Measurements from ENCODE around the gene PTGS1.
"Not testable (repeated sequence)": the region's sequence is repeated elsewhere in the genome, so short reads cannot be mapped to it uniquely, and the experiment has no call there.

Gene PTGS1

DNA sequence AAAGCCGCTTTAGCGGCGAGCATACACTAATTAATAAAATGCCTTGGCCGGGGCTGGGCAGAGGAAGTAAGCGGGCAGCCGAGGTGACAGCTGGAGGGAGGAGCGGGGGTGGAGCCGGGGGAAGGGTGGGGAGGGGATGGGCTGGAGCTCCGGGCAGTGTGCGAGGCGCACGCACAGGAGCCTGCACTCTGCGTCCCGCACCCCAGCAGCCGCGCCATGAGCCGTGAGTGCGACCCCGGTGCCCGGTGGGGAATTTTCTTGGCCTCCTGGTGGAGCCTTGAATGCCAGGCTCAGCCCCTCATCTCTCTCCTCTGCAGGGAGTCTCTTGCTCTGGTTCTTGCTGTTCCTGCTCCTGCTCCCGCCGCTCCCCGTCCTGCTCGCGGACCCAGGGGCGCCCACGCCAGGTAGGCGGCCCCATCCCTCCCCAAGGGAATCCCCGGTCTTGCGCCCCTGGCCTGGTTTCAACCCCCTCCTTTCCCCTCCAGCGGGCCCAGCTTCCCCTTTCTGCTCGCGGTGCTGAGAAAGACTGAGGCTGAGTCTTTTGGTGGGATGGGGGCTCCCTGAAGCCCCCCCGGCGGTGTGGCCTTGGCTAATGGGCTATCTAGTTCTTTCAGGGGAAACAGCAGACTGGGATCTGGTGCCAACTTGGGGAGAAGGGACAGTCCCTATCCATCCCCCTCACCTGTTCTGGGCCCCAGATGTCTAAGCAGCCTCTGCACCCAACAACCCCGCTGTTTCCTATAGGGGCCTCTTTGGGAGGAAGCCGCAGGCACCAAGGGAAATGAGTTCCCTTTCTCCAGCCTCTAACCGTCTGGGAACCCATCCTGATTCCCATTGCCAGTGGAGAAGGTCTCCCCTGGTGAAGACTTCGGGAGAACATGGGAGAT lies at the start of gene PTGS1:
Gene PTGS1, plus strand, starts transcription at position 156 of the 887 bp plus-strand sequence. Its CDS starts 61 bp downstream, at position 217.
- DNase-seq = peak; percentile 28

DNA sequence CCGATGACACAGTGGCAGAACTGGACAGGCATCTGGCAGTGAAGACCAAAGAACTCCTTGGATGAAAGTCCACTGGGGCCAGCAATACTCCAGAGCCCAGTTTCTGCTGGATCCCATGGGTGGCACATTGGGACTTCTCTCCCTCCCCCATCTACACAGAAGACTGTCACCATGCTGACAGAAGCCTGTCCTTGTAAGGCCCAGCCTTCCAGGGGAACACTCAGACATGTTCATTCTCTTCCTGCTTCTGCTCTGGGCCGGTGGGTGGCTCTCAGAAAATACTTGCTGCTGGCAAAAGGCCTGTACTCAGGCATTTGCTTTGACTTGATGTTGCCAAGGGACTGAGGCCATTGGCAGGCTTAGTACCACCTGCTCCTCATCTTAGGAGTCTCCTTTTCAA lies 48.3 kb upstream of the PTGS1 start:
- DNase-seq = no peak

DNA sequence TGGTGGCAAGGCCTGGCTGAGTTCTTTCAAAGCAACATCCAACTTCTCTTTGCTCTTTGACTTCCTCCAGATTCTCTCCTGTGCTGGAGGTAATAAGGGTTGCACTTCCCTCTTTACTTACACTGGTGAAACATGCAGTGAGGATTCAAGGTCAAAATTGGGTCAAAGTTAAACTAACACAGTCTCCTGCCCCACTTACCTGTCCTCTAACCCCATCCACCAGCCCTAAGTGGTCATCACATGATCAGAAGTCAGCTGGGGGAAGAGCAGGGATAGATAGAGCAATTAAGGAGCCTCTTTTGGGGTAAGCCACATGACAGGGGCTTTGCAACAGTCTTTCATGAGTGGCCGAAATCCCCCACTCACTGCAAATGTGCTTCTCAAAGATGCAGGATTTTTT lies 46.2 kb upstream of the PTGS1 start:
- not testable (repeated sequence) for DNase-seq

DNA sequence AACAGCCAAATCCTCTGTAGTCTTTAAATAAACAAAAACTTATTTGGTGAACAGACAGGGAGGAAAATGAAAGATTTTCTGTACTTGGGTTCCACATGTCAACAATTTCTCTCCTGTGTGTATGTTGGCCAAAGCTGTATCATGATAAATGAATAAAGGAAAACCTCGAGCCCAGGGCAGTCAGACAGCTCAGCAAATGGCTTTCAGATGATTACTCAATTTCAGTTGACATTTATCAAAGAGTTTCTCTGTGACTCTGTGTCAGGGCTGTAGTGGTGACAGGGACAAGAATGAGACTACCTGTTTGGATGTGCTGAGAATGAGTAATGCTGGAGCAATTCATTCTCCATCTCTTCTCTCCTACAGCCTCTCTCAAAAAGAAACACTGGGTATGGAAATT lies 45.7 kb upstream of the PTGS1 start:
- DNase-seq = no peak

DNA sequence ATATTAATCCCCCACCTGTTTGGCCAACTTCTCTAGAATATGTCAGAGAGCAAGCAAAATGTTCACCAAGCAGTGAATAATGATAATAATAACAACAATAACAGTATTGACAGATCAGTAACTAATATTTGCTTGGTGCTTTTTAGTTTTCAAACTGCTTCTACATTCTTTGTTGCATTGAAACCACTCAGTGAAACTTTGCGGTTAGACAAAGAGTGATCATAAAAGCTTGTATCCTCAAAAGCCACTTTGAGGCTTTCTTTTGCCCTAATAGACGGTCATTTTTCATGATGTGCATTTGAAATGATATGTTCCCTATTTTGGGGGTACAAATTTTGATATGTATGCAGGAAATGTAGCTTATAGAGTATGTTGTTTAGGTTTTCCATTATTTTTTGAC lies 43.6 kb upstream of the PTGS1 start:
- no peak for DNase-seq

DNA sequence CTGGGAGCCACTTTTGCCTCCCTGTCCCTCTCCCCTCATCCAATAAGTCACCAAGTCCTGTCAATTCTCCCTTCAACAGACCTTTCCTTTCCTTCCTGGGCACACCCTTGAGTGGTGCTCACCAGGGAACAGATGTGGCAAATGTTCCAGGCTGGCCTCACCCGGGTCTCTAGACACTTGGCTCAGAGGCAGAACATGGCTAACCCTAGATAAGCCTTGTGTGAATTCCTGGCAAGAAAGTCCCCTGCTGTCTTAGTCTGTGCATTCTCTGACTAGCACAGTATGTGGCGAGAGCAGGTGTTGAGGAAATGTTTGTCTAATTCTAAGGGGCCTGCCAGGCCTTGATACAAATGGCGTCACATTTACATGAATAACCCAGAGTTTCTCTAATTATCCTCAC lies 41.2 kb upstream of the PTGS1 start:
- DNase-seq = no peak

DNA sequence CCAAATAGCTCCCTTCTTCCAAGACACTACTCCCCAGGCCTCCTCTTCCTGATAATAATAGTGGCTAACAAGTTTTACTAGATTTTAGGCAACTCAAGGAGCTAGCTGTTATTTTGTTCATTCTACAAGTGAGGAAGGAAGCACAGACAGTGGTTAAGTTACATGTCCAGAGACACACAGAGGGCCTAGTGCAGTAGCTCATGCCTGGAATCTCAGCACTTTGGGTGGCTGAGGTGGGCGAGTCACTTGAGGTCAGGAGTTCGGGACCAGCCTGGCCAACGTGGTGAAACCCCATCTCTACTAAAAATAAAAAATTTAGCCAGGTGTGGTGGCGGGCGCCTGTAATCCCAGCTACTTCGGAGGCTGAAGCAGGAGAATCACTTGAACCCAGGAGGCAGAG lies 40.4 kb upstream of the PTGS1 start:
- not testable (repeated sequence) for DNase-seq

DNA sequence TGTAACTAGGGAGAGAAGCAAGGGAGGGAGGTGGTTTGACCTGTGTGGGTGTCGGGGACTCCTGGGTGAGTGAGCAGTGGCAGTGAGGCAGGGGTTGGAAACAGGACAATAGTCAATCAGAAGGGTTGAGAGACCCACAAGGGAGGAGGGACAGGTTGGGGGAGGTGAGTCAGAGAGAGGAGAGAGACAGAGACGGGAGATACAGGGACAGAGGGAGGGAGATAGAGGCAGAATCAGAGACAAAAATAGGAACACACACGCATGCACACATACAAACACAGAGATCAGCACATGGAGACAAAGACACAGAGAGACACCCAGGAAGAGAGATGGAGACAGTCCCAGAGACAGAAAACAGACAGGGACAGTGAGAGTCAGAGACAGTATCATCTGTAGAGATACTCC lies 39.3 kb upstream of the PTGS1 start:
- no peak for DNase-seq

DNA sequence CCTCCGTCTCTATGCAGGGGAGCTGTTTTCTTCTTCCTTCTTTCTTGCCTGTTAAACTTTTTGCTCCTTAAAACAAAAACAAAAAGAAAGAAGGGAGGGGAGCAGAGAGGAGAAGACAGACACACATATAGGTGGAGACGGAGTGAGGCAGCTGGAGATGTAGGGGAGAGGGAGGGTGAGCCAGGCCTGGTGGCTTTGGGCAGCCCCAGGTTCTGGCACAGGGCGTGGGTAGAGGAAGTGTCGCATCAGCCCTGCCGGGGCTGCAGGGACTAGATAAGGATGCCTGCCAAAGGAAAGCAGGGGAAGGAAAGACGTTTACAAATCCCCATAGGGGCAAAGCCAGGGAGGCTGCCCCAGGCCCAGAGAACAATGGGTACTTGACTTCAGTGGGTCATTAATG lies 38.7 kb upstream of the PTGS1 start:
- no peak for DNase-seq

DNA sequence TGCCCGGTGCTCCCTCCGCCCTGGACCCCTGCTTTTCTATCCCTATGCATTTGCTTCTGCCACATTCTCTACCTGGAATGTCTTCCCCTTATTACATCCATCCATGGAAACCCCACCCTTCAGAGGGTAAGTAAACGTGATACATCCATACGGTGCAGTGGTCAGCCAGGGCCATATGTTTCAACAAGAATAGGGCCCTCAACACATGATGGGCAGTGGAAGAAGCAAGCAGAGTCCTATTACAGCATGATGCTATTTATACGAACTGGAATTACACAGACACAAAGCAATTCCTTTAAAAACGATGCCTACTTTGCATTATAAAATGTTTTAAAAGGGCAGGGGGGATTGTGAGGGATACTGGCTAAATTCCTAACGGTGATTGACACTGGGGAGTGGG lies 38.2 kb upstream of the PTGS1 start:
- DNase-seq = no peak

DNA sequence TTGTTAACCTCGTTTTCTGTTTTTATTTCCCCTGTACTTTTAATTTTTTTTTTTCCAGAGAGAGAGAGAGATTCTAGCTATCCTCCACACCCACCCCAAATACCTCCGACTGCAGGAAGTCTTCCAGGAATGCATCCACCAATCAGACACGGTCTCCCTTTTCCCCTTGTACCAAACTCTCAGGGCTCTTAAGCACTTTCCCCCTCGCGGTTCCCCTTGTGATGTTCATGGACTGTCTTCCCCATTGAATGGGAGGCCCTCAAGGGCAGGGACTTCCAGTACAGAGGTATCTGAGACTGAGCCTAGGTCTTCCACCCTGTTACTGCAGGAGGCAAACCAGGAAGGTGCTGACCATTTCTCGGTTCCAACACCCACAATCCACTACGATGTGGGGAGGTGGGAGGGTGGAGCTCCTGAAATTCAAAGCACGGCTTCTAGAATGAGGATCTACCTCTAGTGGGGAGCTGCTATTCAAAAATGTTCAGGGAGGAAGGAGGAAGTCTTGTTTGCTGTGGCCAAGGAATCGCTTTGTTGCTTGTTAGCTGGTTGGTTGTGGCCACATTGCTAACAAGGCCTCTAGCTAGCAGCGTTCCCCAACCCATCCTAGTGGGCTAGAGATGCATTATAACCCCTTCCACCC lies 37.5 kb upstream of the PTGS1 start:
- DNase-seq = no peak

DNA sequence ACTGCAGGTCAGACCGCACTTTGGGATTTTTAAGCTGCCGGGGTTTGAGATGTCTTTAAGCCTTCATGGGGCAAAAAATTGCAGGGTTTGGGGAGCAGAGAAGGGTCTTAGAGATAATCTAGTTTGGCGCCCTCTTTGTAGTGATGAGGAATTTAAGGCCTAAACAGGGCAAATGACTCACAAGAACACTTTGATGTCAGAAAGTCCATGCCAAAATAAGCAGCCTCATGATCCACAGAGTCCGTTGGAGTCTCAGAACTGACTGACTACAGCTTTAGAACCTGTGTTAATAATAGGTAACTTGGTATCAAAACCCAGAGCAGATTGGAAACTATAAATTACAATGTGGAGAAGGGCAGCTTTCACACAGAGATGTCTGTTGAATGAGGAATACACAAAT lies 35.9 kb upstream of the PTGS1 start:
- DNase-seq = no peak

DNA sequence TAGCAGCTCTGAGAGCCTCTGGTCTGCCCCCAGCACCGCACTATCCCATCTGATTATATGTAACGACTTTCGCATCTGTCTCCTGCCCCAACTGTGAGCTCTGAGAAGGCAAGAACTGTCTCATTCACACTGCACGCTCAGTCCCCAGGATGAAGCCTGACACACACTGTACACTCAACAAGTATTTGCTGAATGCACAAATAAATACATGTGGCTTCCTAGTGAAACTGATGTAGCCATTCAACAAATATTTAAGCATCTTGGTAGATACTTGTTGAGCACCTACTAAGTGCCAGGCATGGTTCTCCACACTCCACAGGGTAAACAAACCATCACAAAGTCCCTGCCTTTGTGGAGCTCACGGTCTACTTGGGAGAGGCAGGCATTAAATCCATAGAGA lies 34.6 kb upstream of the PTGS1 start:
- DNase-seq = no peak

DNA sequence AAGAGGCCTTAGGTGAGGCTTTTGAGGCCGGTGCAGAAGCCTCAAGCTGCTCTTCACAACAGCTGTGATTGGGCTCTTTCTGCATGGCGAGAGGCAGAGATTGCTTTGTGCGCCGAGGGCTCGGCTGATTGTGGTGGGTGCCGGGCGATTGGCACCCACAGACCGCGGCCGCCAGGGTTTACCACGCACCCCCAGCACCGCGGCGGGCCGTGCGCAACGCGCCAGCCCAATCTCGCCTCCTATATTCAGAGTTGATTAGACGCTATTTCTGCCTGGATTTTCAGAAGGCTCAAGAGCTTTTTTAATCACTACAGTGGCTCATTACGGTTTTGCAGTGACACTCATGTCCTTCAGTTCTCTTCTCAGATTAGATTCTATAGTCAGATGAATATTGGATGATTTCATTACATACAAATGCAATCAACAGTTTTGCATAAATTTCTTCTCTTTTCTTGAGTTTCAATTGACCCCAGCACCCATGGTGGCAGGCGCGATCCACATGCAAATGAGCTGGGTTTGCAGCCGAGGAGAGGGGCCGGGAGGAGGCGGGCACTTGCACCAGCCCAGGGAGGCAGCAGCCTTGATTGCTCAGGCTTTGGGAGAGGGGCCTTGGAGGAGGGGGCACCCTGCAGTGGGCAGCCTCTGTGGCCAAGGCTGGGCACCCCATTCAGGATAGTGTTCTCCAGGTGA lies 33.8 kb upstream of the PTGS1 start:
- no peak for DNase-seq

DNA sequence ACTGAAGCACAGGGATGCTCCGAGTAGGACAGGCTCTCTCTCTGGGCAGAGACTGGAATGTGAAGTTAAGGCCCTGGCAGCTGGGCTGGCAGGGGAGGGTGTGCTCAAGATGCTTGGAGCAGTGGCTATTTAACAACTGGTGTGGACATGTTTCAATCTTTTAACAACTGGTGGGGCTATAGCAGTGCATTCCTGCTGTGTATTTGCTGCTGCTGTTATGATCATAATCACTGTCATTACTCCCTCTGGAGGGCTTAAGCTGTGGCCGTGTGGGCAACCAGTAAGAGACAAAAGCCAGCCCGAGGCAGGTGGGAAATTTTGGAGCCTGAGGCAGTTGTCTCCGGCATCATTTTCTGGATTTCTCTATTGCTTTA lies 33.3 kb upstream of the PTGS1 start:
- DNase-seq = no peak

DNA sequence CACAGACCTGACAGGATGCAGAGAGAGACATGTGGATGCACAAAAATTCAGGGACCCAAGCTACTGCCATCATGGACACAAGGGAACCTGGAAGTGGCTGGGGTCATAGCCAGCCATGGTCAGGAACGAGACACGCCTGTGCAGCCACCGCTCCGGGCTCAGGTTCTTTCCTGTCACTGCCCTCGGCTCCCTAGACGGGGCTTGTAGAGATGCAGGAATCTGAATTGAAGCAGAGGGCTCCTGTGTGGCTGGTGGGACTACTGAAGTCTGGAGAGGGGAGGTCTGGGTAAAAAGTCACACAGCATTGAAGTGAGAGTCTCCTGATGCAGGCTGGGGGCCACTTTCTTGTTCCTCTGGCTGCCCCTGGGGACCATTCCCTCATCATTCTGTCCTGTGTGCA lies 32.3 kb upstream of the PTGS1 start:
- DNase-seq = no peak

DNA sequence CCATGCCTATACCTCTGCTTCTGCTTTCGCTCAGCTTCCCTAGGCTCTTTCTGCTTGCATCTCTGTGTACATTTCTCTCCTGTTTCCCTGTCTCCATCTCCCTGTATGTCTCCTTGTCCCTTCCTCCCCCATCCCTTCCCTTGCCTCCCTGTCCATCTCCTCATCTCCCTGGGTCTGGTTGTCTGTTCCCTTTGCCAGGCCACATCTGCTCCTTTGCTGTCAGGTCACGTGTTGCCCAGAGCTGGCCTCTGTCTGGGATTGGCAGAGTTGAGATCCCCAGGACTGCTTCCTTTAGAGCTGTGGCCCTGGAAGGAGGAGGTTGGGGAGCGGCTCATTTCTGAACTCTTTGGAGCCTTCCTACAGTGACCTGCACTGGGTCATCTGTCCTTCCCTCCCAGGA lies 31.8 kb upstream of the PTGS1 start:
- no peak for DNase-seq

DNA sequence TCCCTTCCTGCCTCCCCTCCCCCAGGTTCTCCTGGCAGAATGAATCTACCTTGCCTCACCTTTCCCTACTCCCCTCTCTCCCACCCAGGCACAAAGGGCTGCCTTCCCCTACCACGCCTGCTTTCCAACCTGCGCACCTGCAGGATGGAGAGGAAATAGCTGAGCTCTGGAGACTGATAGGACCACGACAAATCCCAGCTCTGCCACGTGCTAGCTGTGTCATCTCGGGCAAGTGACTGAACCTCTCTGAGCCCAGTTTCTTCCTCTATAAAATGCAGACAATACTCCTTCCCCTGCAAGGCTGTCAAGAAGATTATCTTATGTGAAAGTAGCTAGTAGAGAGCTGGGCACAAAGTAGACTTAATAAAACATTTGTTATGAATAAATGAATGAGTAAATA lies 31.2 kb upstream of the PTGS1 start:
- DNase-seq = no peak

DNA sequence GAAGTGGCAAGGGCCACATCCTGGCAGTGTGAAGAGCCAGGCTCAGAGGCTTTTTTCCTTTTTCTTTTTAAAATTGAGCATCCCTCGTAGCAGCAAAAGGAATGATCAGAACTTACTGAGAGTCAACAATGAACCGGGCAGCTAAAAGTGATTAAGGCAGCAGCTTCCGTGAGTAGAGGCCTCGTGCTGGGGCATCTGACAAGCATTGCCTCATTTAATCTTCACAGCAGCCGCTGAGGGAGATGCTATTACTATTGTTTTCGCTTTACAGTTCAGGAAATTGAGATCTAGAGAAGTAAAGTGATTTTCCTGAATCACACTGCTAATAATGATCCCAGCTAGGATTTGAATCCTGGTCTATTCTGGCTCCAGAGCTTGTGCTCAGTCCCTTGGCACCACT lies 30.7 kb upstream of the PTGS1 start:
- no peak for DNase-seq

DNA sequence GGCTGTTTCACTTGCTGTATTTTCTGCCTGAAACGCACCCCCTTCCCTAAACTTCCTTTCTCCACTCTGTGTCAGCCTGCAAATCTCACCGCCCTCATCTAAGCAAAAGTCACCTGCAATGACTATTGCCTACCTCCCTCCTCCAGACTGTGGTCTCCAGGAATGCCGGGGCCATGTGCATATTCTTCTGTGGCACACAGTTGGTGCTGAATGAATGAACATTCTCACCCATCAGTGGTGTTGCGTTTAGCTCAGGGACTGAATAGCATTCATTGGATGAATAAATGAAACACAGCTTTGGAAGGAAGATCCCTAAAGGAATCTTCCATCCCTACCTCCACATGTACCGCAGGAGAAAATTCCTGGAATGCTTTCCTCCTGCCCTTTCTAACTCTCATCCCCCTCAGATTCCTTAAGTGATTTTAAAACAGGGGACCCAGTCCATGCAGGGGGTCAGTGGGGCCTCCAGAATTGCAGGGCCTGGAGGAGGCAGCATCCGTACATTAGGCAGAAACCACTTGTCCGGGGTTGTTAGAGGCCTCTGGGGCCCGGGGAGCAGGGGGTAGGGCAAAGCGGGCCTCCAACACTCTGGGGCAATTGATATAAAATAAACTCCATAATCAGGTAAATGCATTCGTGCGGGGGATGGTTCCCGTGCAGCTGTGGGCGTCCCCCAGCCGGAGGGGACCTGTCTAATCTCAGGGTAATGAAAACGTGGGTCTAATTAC lies 28.3 kb upstream of the PTGS1 start:
- no peak for DNase-seq

DNA sequence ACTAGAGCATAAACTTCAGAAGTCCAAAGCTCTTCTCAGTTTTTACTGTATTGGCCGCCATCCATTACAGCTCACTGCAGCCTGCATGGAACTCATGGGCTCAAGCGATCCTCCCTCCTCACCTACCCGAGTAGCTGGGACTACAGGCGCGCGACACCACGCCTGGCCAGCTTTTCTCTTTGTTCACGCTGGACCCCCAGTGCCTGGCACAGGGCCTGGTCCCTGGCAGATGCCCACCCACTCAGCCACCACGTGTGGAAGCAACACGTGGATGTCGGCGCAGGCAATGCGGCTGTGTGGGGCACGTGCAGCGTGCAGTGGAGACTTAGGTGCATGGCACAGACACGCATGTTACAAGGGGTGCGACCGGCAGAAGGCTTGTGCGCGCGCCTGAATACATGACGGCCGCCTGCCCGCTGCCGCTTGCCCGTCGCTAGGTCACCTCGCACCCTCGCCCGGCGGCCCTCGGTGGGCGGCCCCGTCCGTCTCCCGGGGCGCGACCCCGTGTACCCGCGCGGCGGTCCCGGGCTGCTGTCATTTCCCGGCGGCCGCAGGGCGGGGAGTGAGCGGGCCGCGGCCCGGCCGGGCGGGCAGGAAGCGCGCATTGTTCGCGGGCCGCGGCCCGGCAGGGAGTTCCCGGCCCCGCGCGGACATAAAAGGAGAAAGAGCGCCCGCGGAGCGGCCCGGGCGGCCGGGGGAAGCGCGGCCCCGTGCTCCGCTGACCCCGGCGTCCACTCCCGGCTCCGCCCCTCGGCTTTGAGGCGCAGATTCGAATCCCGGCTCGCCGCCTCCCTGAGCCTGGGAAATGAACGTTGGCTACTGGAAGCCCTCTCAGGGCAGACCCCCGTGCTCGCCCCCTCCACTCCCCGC lies 24.1 kb upstream of the PTGS1 start:
- DNase-seq = no peak

Measured in NCI-H2171 (cell line).